VCaP (cell line): ENCODE results near the gene FAM83D.

Source experiments
- H3K27ac ChIP-seq: fragments of 450-650 bp; 2 replicates; pipeline ENCODE4 v1.5.1; 2017
- TF ChIP-seq, protein P1 (sequence below): fragments of 450-650 bp; conservative IDR thresholded peaks from 2 replicates; pipeline ENCODE4 v1.5.1; 2017; ENCODE audit warnings: mild to moderate bottlenecking, moderate library complexity

Gene FAM83D

DNA sequence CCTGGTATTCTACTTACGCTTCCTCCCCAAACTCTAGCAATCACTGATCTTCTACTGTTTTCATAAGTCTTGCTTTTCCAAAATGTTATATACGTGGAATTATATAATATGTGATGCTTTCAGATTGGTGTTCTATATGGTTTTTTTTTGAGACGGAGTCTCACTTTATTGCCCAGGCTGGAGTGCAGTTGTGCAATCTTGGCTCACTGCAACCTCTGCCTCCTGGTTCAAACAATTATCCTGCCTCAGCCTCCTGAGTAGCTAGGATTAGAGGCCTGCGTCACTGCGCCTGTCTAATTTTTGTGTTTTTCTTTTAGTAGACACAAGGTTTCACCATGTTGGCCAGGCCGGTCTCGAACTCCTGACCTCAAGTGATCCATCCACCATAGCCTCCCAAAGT, 10.9 kb upstream of the FAM83D start:
- no peak overlapping the region for H3K27ac ChIP-seq
- TF ChIP-seq, protein P1, sequence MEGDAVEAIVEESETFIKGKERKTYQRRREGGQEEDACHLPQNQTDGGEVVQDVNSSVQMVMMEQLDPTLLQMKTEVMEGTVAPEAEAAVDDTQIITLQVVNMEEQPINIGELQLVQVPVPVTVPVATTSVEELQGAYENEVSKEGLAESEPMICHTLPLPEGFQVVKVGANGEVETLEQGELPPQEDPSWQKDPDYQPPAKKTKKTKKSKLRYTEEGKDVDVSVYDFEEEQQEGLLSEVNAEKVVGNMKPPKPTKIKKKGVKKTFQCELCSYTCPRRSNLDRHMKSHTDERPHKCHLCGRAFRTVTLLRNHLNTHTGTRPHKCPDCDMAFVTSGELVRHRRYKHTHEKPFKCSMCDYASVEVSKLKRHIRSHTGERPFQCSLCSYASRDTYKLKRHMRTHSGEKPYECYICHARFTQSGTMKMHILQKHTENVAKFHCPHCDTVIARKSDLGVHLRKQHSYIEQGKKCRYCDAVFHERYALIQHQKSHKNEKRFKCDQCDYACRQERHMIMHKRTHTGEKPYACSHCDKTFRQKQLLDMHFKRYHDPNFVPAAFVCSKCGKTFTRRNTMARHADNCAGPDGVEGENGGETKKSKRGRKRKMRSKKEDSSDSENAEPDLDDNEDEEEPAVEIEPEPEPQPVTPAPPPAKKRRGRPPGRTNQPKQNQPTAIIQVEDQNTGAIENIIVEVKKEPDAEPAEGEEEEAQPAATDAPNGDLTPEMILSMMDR: no peak

DNA sequence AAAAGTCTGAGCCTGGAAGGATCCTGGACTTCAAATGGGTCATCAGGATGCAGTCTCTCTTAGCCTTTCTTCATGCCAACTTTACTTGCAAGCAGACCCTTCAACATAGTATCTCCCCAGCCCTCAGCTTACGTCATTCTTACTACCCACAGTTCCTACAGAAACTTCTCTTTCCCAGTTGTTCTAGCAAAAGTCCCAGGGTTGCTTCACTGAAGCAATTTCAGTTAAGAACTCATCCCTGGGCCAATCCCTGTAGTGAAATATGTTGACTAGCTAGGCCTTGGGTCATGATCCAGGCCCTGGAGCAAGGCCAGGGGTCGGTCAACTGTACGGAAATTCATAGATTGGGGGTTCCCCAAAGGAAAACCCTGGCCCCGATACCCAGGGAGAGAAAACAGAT, 8.6 kb upstream of the FAM83D start:
- TF ChIP-seq, protein P1: no peak
- no peak overlapping the region for H3K27ac ChIP-seq

DNA sequence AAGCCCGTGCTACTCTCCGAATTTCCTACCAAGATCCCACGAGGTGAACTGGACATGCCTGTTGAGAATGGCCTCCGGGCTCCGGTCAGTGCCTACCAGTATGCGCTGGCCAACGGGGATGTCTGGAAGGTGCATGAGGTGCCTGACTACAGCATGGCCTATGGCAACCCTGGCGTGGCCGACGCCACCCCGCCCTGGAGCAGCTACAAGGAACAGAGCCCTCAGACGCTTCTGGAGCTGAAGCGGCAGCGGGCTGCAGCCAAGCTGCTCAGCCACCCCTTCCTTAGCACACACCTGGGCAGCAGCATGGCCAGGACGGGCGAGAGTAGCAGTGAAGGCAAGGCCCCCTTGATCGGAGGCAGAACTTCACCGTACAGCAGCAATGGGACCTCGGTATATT, 8.0 kb upstream of the FAM83D start:
- no peak overlapping the region for H3K27ac ChIP-seq
- TF ChIP-seq, protein P1: no peak

DNA sequence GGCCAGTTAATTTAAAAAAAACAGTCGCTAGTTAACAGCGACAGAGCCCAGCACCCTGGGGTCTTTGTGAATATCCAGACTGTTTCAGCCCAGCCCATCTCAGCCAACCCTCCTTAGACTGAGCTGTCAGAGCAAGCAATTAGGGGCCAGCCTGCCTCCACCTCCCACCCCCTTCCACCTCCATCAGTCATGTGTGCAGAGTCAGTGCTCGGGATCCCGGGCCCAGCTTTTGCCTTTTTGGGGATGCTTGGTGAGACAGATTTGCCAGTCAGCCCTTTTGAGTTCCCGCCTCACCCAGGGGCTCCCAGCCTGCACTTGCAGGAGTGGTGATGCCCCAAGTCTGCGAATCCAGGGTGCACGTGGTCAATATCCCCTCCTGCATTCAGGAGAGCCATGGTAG, 6.5 kb upstream of the FAM83D start:
- no peak overlapping the region for H3K27ac ChIP-seq
- TF ChIP-seq, protein P1: no peak

DNA sequence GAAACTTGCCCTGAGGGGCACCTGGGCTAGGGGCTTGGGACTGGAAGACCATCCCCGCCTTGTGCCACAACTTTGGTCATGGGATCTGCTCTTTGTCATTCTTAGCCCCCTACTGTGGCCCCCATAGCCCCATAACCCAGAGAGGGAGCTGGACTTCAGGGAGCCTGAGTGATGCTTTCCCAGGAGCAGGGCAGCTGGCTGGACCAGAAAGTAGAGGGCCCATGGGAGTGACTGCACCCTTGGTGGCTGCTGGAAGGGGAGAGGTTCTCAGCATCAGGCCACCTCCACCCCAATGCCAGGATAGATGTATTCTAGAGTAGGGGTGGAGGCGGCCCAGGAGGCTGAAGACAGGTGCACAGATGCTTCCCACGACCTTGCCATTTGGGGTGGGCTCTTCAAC, 5.8 kb upstream of the FAM83D start:
- no peak overlapping the region for H3K27ac ChIP-seq
- TF ChIP-seq, protein P1: no peak

DNA sequence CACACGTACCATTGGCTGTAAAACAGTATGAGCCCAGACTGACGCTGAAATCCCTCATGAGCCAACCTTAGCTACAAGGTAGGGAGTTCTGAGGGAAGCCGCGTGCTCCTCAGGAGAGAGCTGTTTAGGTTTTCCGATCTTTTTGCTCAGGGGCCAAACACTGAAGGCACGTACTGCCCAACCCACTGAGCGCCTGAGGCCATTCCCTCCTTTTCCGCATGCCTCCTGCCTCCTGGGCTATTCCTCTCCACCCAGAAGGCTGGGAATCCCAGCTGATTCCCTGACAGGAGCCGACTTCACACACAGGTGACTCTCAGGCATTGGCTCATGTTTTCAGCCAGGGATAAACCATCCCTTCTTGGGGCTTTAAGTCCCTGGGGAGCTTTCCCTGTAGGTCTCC, 5.4 kb upstream of the FAM83D start:
- no peak overlapping the region for H3K27ac ChIP-seq
- TF ChIP-seq, protein P1: no peak

DNA sequence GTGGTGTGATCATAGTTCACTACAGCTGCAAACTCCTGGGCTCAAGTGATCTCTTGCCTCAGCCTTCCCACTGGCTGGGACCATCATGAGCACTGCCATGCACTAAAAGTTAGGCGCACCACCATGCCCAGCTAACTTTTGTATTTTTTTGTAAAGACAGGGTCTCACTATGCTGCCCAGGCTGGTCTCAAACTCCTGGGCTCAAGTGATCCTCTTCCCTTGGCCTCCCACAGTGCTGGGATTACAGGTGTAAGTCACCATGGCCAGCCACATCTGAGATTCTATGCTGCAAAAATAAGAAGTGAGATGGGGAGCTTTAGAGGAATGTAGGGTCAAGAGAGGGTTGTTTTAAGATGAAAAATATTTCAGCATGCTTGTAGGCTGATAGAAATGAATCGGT, 1.5 kb upstream of the FAM83D start:
- H3K27ac ChIP-seq: no peak overlapping the region
- TF ChIP-seq, protein P1: no peak
